WTC11 (cell line): ENCODE measurements around the gene CSNK1A1.

Experiments used
- CREB1 ChIP-seq: sonication (generic); formaldehyde crosslinking; IDR thresholded peaks from 2 replicates; pipeline ENCODE4 v1.8.0; 2023; ENCODE audit warnings: mild to moderate bottlenecking, missing genetic modification reagents
- CTCF ChIP-seq: fragments of 200-600 bp; IDR thresholded peaks from 2 replicates; pipeline ENCODE4 v1.8.0; 2022; ENCODE audit warnings: antibody characterized with exemption
- FOXP1 ChIP-seq: sonication (generic); formaldehyde crosslinking; IDR thresholded peaks from 2 replicates; pipeline ENCODE4 v1.8.0; 2022; ENCODE audit warnings: missing genetic modification reagents, mild to moderate bottlenecking, moderate library complexity, borderline replicate concordance
- FOXP4 ChIP-seq: sonication (generic); formaldehyde crosslinking; IDR thresholded peaks from 2 replicates; pipeline ENCODE4 v1.8.0; 2022; ENCODE audit warnings: mild to moderate bottlenecking, missing genetic modification reagents
- RORB ChIP-seq: fragments of 250-450 bp; sonication (Bioruptor Pico); IDR thresholded peaks from 2 replicates; pipeline ENCODE4 v1.9.0; 2021; ENCODE audit warnings: mild to moderate bottlenecking
- ZBTB21 ChIP-seq: sonication (generic); formaldehyde crosslinking; IDR thresholded peaks from 2 replicates; pipeline ENCODE4 v1.8.1; 2023; ENCODE audit warnings: mild to moderate bottlenecking, missing genetic modification reagents, borderline replicate concordance
- ZNF423 ChIP-seq: fragments of 250-450 bp; sonication (Bioruptor Pico); IDR thresholded peaks from 2 replicates; pipeline ENCODE4 v2.1.2; 2022; ENCODE audit warnings: mild to moderate bottlenecking, moderate library complexity
- TF ChIP-seq, protein P1 (sequence below): sonication (generic); formaldehyde crosslinking; IDR thresholded peaks from 2 replicates; pipeline ENCODE4 v1.8.1; 2023; ENCODE audit warnings: mild to moderate bottlenecking, missing genetic modification reagents
- TF ChIP-seq, protein P2 (sequence below): sonication (generic); formaldehyde crosslinking; IDR thresholded peaks from 2 replicates; pipeline ENCODE4 v1.8.0; 2022; ENCODE audit warnings: mild to moderate bottlenecking, missing genetic modification reagents

- TF ChIP-seq CTCF (no peak), ZNF423 (no peak), RORB (CRISPR knock-in tag) (no peak), ZBTB21 (CRISPR knock-in tag) (no peak), CREB1 (CRISPR knock-in tag) (no peak), FOXP4 (CRISPR knock-in tag) (no peak), FOXP1 (no peak)
- TF ChIP-seq, protein P1, sequence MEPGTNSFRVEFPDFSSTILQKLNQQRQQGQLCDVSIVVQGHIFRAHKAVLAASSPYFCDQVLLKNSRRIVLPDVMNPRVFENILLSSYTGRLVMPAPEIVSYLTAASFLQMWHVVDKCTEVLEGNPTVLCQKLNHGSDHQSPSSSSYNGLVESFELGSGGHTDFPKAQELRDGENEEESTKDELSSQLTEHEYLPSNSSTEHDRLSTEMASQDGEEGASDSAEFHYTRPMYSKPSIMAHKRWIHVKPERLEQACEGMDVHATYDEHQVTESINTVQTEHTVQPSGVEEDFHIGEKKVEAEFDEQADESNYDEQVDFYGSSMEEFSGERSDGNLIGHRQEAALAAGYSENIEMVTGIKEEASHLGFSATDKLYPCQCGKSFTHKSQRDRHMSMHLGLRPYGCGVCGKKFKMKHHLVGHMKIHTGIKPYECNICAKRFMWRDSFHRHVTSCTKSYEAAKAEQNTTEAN (CRISPR knock-in tag) = no peak
- TF ChIP-seq, protein P2, sequence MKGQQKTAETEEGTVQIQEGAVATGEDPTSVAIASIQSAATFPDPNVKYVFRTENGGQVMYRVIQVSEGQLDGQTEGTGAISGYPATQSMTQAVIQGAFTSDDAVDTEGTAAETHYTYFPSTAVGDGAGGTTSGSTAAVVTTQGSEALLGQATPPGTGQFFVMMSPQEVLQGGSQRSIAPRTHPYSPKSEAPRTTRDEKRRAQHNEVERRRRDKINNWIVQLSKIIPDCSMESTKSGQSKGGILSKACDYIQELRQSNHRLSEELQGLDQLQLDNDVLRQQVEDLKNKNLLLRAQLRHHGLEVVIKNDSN = no peak
Measured at GRCh38 chr5:149549461-149550267, 1.6 kb downstream of the CSNK1A1 start.
